Prostate gland (tissue), 2 donors: ENCODE measurements around the gene STAC.

Source experiments
- POLR2A ChIP-seq: fragments of 450-650 bp; IDR thresholded peaks from one replicate; pipeline ENCODE4 v1.6.1; 2016; ENCODE audit warnings: antibody characterized with exemption, mild to moderate bottlenecking
- POLR2AphosphoS5 ChIP-seq: sonication (generic); formaldehyde crosslinking; IDR thresholded peaks from one replicate; pipeline ENCODE4 v1.6.1; 2017; ENCODE audit warnings: antibody characterized with exemption
- TF ChIP-seq, protein P1 (sequence below), 4 experiments: fragments of 200-600 bp in 2 of 4; fragments of 450-650 bp in 2 of 4; sonication (generic) in 2 of 4; IDR thresholded peaks; 1 replicate in 3 of 4; 2 replicates in 1 of 4; pipeline ENCODE4 v1.5.1; 2016 to 2019; ENCODE audit warnings: antibody characterized with exemption in 4 of 4, mild to moderate bottlenecking in 2 of 4, moderate library complexity in 2 of 4

GRCh38 chr3:36557021-36557707 is 176.9 kb downstream of the STAC start:
- TF ChIP-seq, protein P1, sequence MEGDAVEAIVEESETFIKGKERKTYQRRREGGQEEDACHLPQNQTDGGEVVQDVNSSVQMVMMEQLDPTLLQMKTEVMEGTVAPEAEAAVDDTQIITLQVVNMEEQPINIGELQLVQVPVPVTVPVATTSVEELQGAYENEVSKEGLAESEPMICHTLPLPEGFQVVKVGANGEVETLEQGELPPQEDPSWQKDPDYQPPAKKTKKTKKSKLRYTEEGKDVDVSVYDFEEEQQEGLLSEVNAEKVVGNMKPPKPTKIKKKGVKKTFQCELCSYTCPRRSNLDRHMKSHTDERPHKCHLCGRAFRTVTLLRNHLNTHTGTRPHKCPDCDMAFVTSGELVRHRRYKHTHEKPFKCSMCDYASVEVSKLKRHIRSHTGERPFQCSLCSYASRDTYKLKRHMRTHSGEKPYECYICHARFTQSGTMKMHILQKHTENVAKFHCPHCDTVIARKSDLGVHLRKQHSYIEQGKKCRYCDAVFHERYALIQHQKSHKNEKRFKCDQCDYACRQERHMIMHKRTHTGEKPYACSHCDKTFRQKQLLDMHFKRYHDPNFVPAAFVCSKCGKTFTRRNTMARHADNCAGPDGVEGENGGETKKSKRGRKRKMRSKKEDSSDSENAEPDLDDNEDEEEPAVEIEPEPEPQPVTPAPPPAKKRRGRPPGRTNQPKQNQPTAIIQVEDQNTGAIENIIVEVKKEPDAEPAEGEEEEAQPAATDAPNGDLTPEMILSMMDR (IDR thresholded peaks at IDR 0.05) = no peak
- TF ChIP-seq POLR2A = no peak
- peak; percentile 14 for TF ChIP-seq POLR2AphosphoS5
